ENCODE data around the gene TMX2. TPM values are rescaled to one million over a fixed set of nuclear protein-coding genes. Genes with fewer than 3 reads are reported as not detected.
A peak's percentile ranks its signal among the peaks of the same experiment; 100 is the strongest.

Gene TMX2
- total RNA-seq, 1 experiment from 2014 or later: 161 TPM

- TF ChIP-seq CTCF (IDR thresholded peaks at IDR 0.05; ENCODE audit: unreplicated experiment): no peak
- no peaks in the 10 kb centered on the region for H3K27me3 Mint-ChIP-seq (ENCODE audit: insufficient read depth, unreplicated experiment)
- no peaks in the 10 kb centered on the region for H3K4me1 Mint-ChIP-seq (ENCODE audit: insufficient read depth, unreplicated experiment)
- ChIA-PET POLR2A (interaction anchor here (1.3 kb wide), 1 partner anchor 30 kb away, joined by 4 read pairs; no protein-coding TSS in a partner anchor), CTCF (interaction anchor here (2.2 to 9.9 kb wide), 2 partner anchors 14 to 54 kb away, joined by 7 to 115 read pairs; partner anchors contain the start of gene CTNND1)
- no TSS peak for BruUV-seq (replicated peaks)
- peak overlapping the region; percentile 74 for H3K27ac Mint-ChIP-seq (ENCODE audit: low read depth, unreplicated experiment)
- peaks cover 60% of the 10 kb centered on the region for H3K36me3 Mint-ChIP-seq (ENCODE audit: insufficient read depth, unreplicated experiment)
- no peak for DNase-seq (ENCODE audit: unreplicated experiment)
- intact Hi-C loops (cut with micrococcal nuclease): no loop called here
- H3K4me3 Mint-ChIP-seq (ENCODE audit: unreplicated experiment): no peak overlapping the region
- no peaks in the 10 kb centered on the region for H3K9me3 Mint-ChIP-seq (ENCODE audit: unreplicated experiment)
Observed at GRCh38 chr11:57746920-57747319, 34.5 kb downstream of the TMX2 start.

- H3K4me3 Mint-ChIP-seq (ENCODE audit: unreplicated experiment): no peak overlapping the region
- no peaks in the 10 kb centered on the region for H3K4me1 Mint-ChIP-seq (ENCODE audit: insufficient read depth, unreplicated experiment)
- no peak for DNase-seq (ENCODE audit: unreplicated experiment)
- TF ChIP-seq CTCF (IDR thresholded peaks at IDR 0.05; ENCODE audit: unreplicated experiment): no peak
- CTCF ChIA-PET: interaction anchor here (0.6 to 9.9 kb wide), 15 partner anchors 9 to 309 kb away, joined by 3 to 115 read pairs (median 4); partner anchors contain the start of gene CTNND1
- H3K27me3 Mint-ChIP-seq (ENCODE audit: insufficient read depth, unreplicated experiment): no peaks in the 10 kb centered on the region
- H3K27ac Mint-ChIP-seq (ENCODE audit: low read depth, unreplicated experiment): no peak overlapping the region
- POLR2A ChIA-PET: interaction anchor here (0.9 to 1.8 kb wide), 7 partner anchors 9 to 50 kb away, joined by 3 to 8 read pairs (median 6); partner anchors contain the start of genes CTNND1 and SELENOH
- H3K9me3 Mint-ChIP-seq (ENCODE audit: unreplicated experiment): no peaks in the 10 kb centered on the region
- BruUV-seq (replicated peaks): no TSS peak
- H3K36me3 Mint-ChIP-seq (ENCODE audit: insufficient read depth, unreplicated experiment): peaks cover 28% of the 10 kb centered on the region
- intact Hi-C loops (cut with micrococcal nuclease): loop anchor here (2.0 to 5.0 kb wide), 3 partner anchors 50 to 761 kb away; no protein-coding TSS in a partner anchor
Observed at GRCh38 chr11:57751176-57751575, 38.8 kb downstream of the TMX2 start.

GRCh38 chr11:57751676-57752253 lies 39.4 kb downstream of the TMX2 start, which contains the start of gene BTBD18:
Gene BTBD18, minus strand, starts transcription at chr11:57751819. Its CDS starts 631 bp downstream, at chr11:57751188.
- intact Hi-C loops (cut with micrococcal nuclease): loop anchor here (2.0 to 5.0 kb wide), 3 partner anchors 49 to 761 kb away; no protein-coding TSS in a partner anchor
- TF ChIP-seq CTCF (IDR thresholded peaks at IDR 0.05; ENCODE audit: unreplicated experiment): peak; percentile 45
- BruUV-seq (replicated peaks): no TSS peak
- no peaks in the 10 kb centered on the region for H3K27me3 Mint-ChIP-seq (ENCODE audit: insufficient read depth, unreplicated experiment)
- H3K27ac Mint-ChIP-seq (ENCODE audit: low read depth, unreplicated experiment): no peak within 1 kb of the TSS
- DNase-seq (ENCODE audit: unreplicated experiment): peak; percentile 51
- no peak within 1 kb of the TSS for H3K4me3 Mint-ChIP-seq (ENCODE audit: unreplicated experiment)
- no peaks in the 10 kb centered on the region for H3K9me3 Mint-ChIP-seq (ENCODE audit: unreplicated experiment)
- CTCF ChIA-PET: interaction anchor here (0.5 to 9.9 kb wide), 16 partner anchors 9 to 309 kb away, joined by 3 to 115 read pairs (median 4); partner anchors contain the start of gene CTNND1
- POLR2A ChIA-PET: interaction anchor here (0.6 to 1.8 kb wide), 6 partner anchors 8 to 112 kb away, joined by 3 to 8 read pairs (median 6); partner anchors contain the start of genes CTNND1 and SELENOH
- H3K4me1 Mint-ChIP-seq (ENCODE audit: insufficient read depth, unreplicated experiment): no peaks in the 10 kb centered on the region
- H3K36me3 Mint-ChIP-seq (ENCODE audit: insufficient read depth, unreplicated experiment): peaks cover 22% of the 10 kb centered on the region

GRCh38 chr11:57752954-57753353 lies 40.6 kb downstream of the TMX2 start:
- no peak for DNase-seq (ENCODE audit: unreplicated experiment)
- Mint-ChIP-seq H3K9me3 (ENCODE audit: unreplicated experiment) (no peaks in the 10 kb centered on the region), H3K4me3 (ENCODE audit: unreplicated experiment) (no peak overlapping the region), H3K27ac (ENCODE audit: low read depth, unreplicated experiment) (no peak overlapping the region), H3K4me1 (ENCODE audit: insufficient read depth, unreplicated experiment) (no peaks in the 10 kb centered on the region), H3K36me3 (ENCODE audit: insufficient read depth, unreplicated experiment) (peaks cover 14% of the 10 kb centered on the region), H3K27me3 (ENCODE audit: insufficient read depth, unreplicated experiment) (no peaks in the 10 kb centered on the region)
- no TSS peak for BruUV-seq (replicated peaks)
- POLR2A ChIA-PET: no interaction called here
- TF ChIP-seq CTCF (IDR thresholded peaks at IDR 0.05; ENCODE audit: unreplicated experiment): no peak
- CTCF ChIA-PET: interaction anchor here (0.6 to 9.9 kb wide), 4 partner anchors 13 to 179 kb away, joined by 3 to 115 read pairs (median 6); no protein-coding TSS in a partner anchor
- intact Hi-C loops (cut with micrococcal nuclease): loop anchor here (5.0 kb wide), 2 partner anchors 534 to 759 kb away; no protein-coding TSS in a partner anchor

All from MCF 10A (cell line).